GM18502 (cell line): ENCODE results near the gene AFG3L2.

Experiments
- ATAC-seq: cut with Tn5 transposase; IDR thresholded peaks from one replicate; pipeline ENCODE4 v1.9.1; 2021; ENCODE audit warnings: mild to moderate bottlenecking; ENCODE audit not compliant: unreplicated experiment, poor library complexity

Gene AFG3L2

DNA sequence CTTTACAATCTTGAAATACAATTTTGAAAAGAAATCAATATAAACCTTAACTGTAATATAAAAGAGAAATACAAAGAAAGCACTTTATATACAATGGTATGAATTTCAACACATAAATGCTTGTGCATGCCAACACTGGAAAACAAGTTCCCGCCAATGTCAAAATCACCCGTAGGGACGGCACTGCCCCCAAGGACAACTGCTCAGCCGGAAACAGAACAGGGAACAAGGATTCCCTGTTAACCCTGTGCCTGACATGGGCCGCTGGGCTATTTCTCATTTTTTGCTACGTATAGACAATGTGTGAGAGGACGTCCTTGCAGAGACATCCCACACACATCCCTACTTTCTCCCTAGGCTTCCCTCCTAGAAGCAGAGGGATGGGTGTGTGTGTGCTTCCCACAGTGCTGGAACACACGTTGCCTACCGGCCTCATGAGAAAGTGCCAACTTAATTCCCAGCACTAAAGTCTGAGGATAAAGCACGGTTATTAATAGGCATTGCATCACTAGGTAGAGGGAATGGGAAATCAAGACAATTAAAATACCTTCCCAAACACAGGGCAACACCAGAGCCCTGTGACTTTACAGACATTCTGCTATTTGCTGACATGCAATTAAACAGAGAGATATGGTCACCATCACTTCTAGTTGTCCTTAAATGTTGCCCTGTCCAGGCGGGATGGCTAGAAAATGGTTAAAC, 14.4 kb downstream of the AFG3L2 start:
- no peak for ATAC-seq

DNA sequence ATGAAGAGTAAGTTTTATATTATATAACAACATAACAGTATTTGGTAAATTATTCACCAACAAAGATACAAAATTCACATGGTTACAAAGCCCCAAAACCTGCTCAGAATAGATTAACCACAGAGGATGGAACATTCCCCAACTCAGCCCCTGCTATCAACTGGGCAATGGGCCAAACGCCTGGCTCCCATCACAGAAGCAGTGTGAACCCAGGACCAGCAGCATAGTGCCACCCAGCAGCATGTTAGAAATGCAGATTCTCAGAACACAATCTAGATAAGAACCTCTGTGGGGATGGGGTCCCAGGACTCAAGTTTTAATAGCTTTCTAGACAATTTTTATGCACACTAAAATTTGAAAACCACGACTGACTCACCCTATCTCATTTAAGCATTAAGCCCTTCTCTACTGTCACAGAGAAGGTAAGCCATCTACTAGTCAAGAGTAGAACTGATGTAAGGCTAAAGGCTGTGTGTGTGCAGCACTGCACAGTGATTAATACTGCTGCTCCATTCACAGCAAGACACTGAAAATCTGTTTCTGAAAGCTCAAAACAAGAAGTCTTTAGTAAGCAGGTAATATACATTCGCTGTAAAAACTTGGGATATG, 15.2 kb downstream of the AFG3L2 start:
- ATAC-seq, result no peak

DNA sequence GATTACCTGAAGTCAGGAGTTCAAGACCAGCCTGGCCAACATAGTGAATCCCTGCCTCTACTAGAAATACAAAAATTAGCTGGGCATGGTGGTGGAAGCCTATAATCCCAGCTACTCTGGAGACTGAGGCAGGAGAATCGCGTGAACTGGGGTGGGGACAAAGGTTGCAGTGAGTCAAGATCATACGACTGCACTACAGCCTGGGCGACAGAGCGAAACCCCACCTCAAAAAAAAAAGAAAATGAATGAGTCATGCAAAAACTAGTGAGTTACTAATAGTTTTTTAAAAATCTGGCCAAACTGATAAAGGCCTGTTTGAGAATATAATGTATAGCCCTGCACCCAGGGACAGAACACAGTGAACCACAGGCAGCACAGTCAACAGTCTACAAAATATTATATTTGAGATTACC, 17.5 kb downstream of the AFG3L2 start:
- ATAC-seq, result no peak

DNA sequence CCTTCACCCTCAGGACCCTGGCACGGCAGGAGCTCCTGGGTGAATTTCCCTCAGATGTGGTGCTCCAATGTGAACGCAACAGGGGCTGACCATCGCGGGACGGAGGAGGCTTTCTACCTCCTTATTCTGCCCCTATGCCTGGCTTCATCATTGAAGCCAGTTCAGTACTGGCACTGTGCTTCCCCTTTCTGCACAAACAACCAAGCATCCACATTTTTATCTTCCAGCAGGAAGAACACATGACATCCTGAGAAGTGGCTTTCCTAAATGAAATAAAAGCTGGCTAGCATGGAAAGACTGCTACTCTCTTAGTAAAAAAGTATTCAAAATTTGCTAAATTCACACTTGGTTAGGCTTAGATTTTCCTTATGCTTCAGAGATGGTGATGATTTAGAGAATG, 24.8 kb downstream of the AFG3L2 start:
- ATAC-seq, result no peak

DNA sequence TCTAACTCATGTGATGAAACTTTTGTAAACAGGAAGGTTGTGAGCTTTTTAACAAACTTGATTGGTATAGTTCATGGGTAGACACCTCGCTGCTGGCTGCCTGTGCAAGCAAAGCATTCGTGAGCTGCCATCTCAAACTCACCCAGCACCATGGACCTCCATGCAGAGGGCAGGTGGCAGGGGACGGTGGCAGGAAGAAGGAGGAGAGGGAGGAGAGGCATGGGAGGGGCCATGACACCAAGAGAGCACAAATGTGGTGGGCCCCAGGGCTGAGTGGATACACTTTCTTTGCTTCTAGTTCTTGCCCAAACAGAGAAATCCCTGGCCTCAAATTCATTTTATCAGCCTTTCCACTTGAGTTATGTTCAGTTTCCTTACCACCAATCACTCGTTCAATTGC, 29.1 kb downstream of the AFG3L2 start:
- no peak for ATAC-seq

DNA sequence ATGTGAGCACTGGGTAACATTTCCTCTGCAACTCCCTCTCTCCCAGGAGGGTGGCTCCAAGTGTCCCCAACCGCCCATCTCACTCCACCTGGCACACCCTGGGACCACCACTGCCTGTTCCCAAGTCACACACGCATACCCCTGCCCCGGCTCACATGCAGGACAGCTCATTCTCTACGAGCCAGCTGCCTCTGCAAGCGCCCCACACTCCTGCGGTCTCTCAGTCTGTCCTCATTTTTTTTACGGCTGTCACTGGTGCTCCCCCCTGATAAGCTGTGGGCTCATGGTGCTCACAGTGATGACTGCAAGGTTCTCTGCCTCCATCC, 30.8 kb downstream of the AFG3L2 start:
- no peak for ATAC-seq

DNA sequence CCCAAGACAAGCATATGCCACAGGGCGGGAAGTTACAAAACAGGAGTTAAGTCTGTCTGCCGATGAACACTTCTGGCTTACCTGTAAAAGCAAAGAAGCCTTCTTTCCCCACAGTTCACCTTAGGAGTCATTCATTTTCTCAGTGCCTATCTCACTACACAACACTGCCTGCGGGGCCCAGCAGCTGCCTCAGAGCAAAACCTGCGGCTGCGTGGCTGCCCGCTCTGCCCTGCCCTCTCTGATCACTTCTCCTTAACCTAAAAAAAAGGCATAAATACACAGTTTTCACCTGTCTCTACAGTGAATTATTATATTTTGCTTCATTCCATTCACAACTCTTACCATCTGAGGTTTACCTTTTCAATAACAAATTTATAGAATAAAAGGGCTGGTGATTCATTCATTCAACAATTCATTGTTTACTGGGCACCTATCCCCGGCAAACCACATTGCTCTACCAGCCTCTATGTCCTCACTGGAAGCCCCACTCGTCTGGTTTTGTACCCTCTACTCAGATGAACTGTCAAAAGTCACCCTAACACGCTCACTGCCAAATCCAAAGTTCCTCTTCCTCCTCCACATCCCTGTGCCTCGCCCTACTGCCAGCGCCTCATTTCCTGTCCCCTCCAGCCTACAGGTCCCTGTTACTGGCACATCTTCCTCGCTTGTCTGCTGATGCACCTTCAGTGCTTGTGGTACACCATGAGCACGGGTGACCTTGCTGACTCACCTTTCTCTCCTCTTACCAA, 31.4 kb downstream of the AFG3L2 start:
- no peak for ATAC-seq

DNA sequence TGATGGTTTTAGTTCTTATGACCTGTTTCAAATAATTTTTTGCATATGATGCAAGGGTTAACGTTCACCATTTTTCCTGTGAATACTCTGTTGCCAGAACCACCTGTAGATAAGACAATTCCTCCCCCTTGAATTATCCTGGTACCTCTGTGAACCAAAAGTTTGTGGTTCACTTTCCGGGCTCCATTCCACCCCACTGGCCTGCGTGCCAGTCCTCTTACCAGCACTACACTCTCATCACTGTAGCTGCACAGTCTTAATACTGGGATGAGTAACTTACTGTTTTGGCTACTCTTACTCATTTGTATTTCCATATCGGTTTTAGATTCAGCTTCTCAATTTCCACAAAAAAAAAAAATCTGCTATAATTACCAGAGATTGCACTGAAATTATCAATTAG, 34.4 kb downstream of the AFG3L2 start:
- no peak for ATAC-seq

DNA sequence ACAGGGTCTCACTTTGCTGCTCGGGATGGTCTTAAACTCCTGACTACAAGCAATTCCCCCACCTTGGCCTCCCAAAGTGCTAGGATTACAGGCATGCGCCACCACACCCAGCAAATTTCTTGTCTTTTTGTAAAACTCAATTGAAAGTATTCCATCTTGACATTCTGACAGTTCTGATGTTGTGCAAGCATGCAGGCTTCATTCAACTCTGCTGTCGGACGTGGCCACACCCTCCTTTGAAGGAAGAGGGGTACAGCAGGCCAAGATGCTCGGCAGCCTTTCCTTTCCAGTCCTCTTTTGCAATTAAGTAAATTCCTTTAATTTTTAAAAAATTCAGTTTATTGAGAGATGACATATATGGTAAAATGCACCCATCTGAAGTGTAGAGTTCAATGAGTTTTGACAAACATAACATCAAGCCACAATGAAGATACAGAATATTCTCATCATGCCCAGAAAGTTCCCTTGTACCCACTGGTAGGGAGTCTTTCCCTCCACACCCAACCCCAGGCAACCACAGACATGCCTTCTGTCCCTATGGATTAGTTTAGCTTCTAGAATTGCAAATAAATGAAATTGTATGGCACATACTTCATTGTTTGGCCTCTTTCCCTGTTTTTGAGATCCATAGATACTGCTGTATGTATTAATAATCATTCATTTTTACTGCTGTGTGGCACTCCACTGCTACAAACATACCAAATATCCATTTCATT, 35.9 kb downstream of the AFG3L2 start:
- ATAC-seq, result no peak

DNA sequence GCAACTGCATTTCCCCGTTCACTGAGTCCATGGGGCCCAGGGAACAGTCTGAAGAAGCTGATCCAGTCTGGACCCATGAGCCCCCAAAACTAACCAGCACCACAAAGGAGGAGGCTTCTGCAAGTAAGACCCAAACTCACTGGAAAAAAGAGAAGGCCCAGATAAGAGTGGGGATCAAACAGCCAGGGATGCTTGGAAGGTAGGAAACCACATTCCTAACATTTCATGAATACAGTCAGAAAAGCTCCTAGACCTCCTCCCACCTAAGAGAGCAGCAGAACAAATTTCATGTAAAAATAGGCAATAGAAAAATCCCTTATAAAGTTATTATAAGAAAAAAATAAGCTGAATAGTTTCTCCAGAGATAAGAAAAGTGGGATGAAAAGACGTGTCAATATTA, 38.6 kb downstream of the AFG3L2 start:
- no peak for ATAC-seq

DNA sequence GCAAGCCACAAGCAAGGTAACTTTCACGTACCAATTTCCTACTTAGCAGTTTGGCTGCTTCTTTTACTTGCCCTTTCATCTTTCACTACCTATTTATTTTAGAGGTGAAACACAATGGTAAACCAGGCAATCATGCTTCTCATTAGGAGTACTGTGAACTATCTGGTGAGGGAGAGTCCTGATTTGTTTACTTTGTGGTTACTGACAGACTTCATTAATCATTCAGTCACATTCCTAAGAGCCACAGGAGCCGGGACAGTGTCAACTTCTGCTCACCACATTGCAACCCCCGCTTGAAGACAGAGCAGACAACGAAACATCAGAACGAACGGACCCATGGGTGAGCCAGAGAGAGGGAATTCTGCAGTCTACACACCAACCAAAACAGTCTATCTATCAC, 40.1 kb downstream of the AFG3L2 start:
- no peak for ATAC-seq

DNA sequence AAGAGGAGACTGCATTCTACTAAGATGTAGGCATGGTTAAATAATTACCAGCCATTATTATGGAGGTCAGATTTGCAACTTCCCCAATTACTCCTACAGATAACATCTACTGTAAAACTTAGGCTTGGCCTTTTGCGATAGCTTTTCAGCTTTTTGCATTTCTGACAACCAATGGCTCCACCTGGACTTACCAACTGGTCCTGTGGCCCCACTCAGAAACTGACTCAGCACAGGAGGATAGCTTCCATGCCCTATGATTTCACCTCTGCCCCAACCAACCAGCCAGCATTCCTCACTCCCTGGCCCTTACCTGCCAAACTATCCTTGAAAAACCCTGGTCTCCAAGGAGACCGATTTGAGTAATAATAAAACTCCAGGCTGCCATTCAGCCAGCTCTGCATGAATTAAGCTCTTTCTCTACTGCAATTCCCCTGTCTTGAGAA, 40.8 kb downstream of the AFG3L2 start:
- no peak for ATAC-seq

DNA sequence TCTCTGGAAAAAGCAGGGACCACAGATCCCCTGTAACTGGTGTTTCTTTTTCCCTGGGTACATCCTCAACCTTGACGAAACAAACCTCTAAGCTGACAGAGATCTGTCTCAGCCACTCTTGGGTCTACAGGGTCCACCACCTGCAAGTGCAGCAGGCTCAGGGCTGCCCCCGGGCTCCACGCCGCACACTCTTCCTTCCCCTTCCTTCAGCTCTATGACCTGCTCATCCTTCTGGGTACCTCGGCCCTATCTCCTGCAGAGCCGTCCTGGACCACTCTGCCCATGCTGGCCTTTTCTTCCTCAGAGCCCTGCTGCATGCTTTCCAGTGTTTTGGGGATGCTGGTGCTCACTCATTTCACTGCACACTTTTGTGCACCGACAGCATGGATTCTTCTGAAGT, 41.5 kb downstream of the AFG3L2 start:
- ATAC-seq, result no peak

DNA sequence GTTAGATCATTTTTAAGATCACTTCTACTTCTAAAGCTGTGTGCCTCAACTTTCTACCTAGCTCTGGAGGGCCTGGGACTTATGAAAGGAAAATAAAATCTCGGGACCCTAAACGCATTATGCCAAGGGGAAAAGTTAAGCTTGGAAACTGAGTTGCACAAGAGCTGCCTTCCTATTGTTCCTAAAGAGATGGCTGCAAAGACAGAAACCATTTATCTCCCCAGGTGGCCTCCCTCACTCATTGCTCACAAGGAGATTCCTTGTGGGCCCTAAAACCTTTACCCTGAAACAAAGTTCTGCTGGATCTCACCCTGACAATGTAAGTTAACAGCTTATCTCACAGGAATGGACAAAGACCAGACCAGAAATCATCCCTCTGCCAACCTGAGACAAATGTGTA, 42.2 kb downstream of the AFG3L2 start:
- no peak for ATAC-seq

DNA sequence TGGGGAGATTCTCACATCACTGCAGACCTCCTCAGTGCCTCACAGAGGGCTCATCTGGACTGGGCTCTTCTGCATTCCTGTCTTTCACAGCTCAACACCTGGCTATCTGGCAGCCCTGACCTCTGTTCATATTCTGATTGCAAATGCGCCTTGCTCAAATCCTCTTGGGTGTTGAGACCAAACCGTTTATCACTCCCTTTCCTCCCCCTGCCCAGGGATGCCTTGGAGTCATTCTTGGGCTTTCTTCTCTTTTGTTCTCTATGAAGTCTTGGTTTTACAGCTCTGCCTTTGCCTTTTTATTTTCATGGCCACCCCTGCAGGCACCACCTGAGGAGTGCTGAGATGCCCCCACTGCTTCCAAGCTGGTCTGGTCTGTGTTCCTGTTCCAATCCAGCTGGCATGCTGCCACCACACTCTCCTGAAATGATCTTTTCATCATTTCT, 42.6 kb downstream of the AFG3L2 start:
- ATAC-seq, result no peak

DNA sequence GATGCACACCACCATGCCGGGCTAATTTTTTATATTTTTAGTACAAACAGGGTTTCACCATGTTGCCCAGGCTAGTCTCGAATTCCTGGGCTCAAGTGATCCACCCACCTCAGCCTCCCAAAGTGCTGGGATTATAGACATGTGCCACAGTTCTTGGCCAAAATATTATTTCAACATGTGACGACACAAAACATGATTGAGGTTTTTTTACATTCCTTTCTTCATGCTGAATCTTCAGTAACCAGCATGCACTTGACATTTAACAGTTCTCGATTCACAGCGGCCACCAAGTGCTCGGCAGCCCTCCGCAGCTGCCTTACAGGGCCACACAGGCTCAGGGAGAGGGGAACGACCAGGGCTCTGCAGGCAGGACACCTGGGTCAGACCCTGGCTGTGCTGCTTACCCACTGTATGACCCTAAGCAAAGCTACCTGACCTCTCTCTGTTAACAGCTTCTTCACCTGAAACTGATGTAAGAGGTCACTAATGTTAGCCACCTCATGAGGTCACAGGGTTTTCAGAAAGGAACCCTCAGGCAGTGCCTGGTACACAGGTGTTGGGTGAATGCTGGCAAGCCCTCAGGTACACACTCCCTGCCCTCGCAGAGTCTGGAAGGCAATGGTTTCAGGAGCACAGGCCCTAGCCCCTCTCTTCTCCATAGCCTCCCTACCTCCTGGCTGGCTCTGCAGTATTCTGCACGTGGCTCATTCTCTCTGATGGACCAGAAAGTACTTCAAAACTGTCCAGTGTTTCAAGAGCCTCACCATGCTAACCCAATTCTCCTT, 43.3 kb downstream of the AFG3L2 start:
- no peak for ATAC-seq

DNA sequence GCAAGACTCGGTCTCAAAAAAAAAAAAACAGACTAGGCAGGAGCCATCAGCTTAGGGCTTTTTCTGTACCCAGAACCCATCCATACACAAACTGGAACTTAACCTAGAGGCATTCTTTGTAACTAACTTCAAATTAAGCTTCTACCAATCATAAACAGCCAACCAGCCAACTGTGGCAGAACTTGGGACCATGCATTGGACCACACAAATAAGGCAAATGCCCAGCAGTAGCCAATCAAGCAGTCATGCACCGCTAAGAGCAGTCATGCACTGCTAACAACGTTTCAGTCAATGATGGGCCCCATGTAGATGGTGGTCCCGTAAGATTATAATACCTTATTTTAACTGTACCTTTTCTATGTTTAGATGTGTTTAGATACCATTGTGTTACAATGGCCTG, 46.3 kb downstream of the AFG3L2 start:
- no peak for ATAC-seq

DNA sequence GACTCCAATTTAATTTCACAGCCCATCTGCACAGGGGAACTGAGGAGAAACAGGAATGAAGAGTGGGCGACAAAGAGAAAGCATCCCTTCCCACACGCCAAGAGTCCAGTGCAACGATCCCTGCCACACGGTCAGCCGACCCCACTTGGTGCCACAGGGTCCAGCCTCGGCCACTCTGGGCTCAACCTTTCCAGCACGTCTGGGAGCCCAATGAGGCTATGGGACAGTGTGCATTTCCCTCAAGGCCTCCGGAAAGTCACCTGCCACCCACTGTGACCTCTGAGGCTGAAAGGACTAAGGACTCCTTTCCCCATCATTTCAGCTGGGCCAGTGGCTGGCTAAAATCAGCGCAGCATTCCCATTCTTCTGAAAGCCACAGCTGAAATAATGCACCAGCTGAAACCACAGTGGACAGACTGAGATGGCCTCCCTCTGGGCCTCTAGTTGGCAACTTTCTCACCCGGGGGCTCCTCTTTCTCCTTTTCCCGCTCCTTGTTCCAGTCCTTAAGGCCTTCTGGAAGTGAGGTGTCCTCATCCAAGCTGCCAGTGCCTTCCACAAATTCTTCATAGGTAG, 47.8 kb downstream of the AFG3L2 start:
- no peak for ATAC-seq

DNA sequence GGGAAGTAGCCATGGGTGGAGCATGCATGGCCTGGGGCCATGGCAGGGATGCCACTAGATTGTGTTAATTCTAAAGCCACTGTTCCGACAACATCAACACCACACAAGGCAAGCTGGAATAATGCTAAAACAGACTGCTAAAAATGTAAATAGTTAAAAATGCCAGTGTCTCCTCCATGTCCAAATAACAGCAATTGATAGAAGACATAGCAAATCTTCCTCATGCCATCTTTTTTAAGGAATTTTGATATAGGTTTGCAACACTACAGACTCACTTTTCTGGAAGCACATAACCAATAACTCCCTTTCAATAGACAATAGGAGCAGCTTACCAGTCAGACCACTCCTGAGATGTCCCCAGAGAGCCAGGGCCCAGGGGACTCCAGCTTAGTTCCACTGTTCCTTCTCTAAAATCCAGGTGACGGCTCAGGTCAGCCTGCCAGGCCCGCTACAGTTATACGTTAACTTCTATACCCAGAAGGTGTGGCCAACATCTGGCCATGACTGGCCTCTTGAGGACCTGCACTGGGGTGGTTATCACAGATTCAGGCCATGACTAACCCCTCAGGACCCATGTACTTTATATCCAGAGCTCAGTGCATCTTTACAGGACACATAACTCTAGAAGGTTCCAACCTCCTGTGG, 48.7 kb downstream of the AFG3L2 start:
- ATAC-seq, result no peak
